ENCODE data around the gene PIGQ.
A peak's percentile ranks its signal among the peaks of the same experiment; 100 is the strongest.

Gene PIGQ

GRCh38 chr16:527015-527903 is 42.5 kb upstream of the PIGQ start, which contains the start of gene CAPN15:
Gene CAPN15, plus strand, starts transcription at chr16:527712. Its CDS starts 19,127 bp downstream, at chr16:546839.
- DNase-seq (ENCODE audit: insufficient read length), result peak; percentile 79
- TF ChIP-seq POLR2AphosphoS5 (IDR thresholded peaks at IDR 0.05; ENCODE audit: low read depth, low read length), result peak; percentile 59; the same call in 1 of the 2 replicates
- TF ChIP-seq TAF1 (IDR thresholded peaks at IDR 0.05; ENCODE audit: borderline replicate concordance, low read depth, low read length), result peak; percentile 43; the same call in 1 of the 2 replicates
- peak; percentile 75 for TF ChIP-seq POLR2A (IDR thresholded peaks at IDR 0.05; ENCODE audit: low read depth, low read length)
- peak; percentile 97 for FAIRE-seq

DNA sequence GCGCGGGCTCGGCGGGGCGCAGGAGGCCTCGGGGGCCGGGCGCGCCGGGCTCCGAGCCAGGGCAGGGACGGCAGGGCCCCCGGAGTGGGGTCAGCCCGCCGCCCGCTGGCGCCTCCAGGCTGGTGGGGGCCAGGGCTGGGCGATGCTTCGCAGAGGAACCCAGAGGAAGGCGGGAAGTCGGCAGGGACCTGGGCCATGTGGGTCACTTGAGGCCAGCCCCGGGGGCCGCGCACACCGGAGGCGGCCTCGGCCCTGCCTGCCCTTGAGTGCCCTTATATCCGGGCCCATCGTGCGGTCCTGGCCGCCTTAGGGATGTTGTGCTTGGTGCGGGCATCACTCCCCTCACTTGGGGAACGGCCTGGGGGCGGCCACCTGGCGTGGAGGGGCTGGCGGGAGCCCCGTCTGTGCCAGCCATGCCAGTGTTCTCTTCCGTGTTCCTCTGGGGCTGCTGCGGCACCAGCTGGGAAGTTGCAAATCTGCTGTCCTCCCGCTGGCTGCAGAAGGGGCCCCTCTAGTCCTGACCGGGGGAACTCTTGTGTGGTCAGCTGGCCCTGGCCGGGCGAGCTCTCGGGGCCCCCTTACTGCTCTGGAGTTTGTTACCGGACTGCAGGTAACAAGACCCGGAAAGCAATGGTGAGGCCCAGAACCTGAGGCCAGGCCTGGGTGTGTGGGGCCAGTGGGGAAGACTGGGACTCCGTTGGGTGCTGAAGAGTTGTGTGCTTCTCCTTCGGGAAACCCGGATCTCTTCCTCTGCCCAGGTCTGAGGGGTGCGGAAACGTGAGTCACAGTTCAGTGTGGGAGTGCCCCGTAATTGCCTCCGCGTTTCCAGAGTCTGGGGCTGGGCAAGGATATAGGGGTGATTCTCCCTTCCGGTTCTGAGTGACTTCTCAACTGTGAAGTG is 41.4 kb upstream of the PIGQ start:
- DNase-seq (ENCODE audit: insufficient read length) (no peak), FAIRE-seq (no peak)
- TF ChIP-seq TAF1 (IDR thresholded peaks at IDR 0.05; ENCODE audit: borderline replicate concordance, low read depth, low read length), result no peak
- peak; percentile 21; the same call in 1 of the 2 replicates for TF ChIP-seq POLR2A (IDR thresholded peaks at IDR 0.05; ENCODE audit: low read depth, low read length)

GRCh38 chr16:529012-529575 is 40.7 kb upstream of the PIGQ start:
- FAIRE-seq (no peak), DNase-seq (ENCODE audit: insufficient read length) (no peak)
- no peak for TF ChIP-seq TAF1 (IDR thresholded peaks at IDR 0.05; ENCODE audit: borderline replicate concordance, low read depth, low read length)
- no peak for TF ChIP-seq POLR2AphosphoS5 (IDR thresholded peaks at IDR 0.05; ENCODE audit: low read depth, low read length)
- TF ChIP-seq POLR2A (IDR thresholded peaks at IDR 0.05; ENCODE audit: low read depth, low read length), result no peak

DNA sequence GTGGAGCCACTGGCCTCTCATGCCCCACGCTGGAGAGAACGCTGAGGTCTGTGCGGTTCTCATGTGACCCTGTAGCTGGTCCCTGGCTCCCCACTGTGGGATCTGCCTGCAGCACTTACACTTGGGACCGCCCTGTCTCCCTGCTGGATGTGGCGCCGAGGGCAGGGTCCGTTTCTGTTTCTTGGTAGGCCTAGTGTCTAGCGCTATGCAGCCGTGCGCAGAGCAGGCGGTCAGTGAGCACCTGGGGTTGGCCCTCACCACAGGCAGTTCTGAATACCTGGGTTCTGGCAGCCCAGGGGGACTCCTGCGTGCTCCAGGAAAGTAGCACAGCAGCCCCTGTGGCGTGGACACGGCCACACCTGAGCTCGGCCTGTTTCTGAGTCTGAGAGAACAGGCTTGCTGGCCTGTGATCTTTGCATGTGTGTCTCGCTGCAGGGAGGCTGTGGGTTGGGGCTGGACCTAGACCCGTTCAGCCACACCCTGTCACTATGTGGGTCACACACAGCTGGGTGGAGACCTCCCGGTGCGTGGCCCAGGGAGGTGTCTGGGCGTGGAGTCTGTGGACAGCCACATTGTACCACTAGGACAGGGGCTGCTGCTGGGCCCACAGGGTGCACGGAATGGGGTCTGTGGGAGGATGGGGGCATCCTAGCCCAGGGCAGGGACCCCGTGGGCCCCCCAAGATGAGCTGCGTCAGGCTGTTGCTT is 39.5 kb upstream of the PIGQ start:
- TF ChIP-seq POLR2A (IDR thresholded peaks at IDR 0.05; ENCODE audit: low read depth, low read length) (no peak), TAF1 (IDR thresholded peaks at IDR 0.05; ENCODE audit: borderline replicate concordance, low read depth, low read length) (no peak), POLR2AphosphoS5 (IDR thresholded peaks at IDR 0.05; ENCODE audit: low read depth, low read length) (no peak)
- FAIRE-seq (no peak), DNase-seq (ENCODE audit: insufficient read length) (no peak)

- FAIRE-seq (no peak), DNase-seq (ENCODE audit: insufficient read length) (no peak)
Measured at GRCh38 chr16:531494-532125, 38.2 kb upstream of the PIGQ start.

DNA sequence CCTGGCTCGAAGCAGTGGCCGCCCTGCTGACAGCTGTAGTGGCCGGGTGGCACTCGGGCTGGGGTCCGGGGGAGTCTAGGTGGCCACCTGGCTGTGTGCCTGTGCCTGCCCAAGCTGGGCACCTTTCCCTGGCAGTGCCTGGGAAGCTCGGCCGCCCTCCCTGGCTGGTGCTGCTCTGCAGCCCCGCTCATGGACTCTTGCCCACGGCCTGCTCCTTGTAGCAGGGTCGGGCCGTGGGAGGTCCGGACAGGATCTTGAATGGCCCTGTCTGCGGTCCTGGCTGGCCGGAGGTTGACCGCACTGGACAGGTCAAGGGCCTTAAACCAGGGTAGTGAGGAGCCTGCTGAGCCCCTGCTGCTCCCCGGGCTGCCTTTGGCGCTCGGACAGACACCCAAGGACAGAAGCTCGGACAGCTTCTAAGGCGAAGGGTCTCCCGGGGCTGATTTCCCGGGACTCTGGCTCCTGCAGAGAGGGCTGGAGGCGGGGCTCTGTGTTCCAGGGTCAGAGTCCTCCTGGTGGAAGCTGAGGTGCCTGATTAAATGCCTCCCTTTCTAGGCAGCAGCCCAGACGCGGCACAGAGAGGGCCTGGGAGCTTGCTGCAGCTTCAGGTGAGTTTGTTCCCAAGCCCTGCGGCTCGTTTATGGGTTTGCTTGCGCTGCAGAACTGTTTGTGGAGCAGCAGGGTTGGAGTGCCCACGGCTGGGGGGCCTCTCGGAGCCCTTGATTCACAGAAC is 36.2 kb upstream of the PIGQ start:
- no peak for DNase-seq (ENCODE audit: insufficient read length)
- TF ChIP-seq TAF1 (IDR thresholded peaks at IDR 0.05; ENCODE audit: borderline replicate concordance, low read depth, low read length), result no peak
- TF ChIP-seq POLR2AphosphoS5 (IDR thresholded peaks at IDR 0.05; ENCODE audit: low read depth, low read length), result no peak
- TF ChIP-seq POLR2A (IDR thresholded peaks at IDR 0.05; ENCODE audit: low read depth, low read length), result no peak
- no peak for FAIRE-seq

More at GRCh38 chr16:531494-532125, 38.2 kb upstream of the PIGQ start:
- TF ChIP-seq TAF1 (IDR thresholded peaks at IDR 0.05; ENCODE audit: borderline replicate concordance, low read depth, low read length), result no peak
- TF ChIP-seq POLR2A (IDR thresholded peaks at IDR 0.05; ENCODE audit: low read depth, low read length), result no peak
- TF ChIP-seq POLR2AphosphoS5 (IDR thresholded peaks at IDR 0.05; ENCODE audit: low read depth, low read length), result no peak

GRCh38 chr16:534135-534534 is 35.6 kb upstream of the PIGQ start:
- no peak for FAIRE-seq
- DNase-seq (ENCODE audit: insufficient read length), result no peak
- TF ChIP-seq POLR2AphosphoS5 (IDR thresholded peaks at IDR 0.05; ENCODE audit: low read depth, low read length) (no peak), TAF1 (IDR thresholded peaks at IDR 0.05; ENCODE audit: borderline replicate concordance, low read depth, low read length) (no peak), POLR2A (IDR thresholded peaks at IDR 0.05; ENCODE audit: low read depth, low read length) (no peak)

GRCh38 chr16:534856-535445 is 34.8 kb upstream of the PIGQ start:
- no peak for FAIRE-seq

More at GRCh38 chr16:534856-535445, 34.8 kb upstream of the PIGQ start:
- DNase-seq (ENCODE audit: insufficient read length), result no peak
- TF ChIP-seq POLR2A (IDR thresholded peaks at IDR 0.05; ENCODE audit: low read depth, low read length) (no peak), POLR2AphosphoS5 (IDR thresholded peaks at IDR 0.05; ENCODE audit: low read depth, low read length) (no peak), TAF1 (IDR thresholded peaks at IDR 0.05; ENCODE audit: borderline replicate concordance, low read depth, low read length) (no peak)
